B cell (primary cell): Measurements from ENCODE around the gene KRT37. TPM values are rescaled to one million over a fixed set of nuclear protein-coding genes. Genes with fewer than 3 reads are reported as not detected.

Source experiments
- ATAC-seq: fragments of 200-7000 bp; cut with Tn5 transposase; one replicate; pipeline ENCODE4 v1.10.0; 2021; ENCODE audit warnings: low read depth, mild to moderate bottlenecking, moderate number of reproducible peaks, moderate library complexity
- CTCF ChIA-PET: fragments of 350-600 bp; sonication (Branson Sonifier 250); formaldehyde crosslinking; loops from one replicate; lab custom pipeline; 2021; ENCODE audit warnings: antibody characterized with exemption, inconsistent platforms; lab: Charles Lee
- POLR2A ChIA-PET: fragments of 350-600 bp; sonication (Branson Sonifier 250); formaldehyde crosslinking; loops from one replicate; lab custom pipeline; 2021; ENCODE audit warnings: antibody characterized with exemption; lab: Charles Lee
- DNase-seq: peaks from one replicate; pipeline ENCODE4 v3.0.0; 2013
- H2AFZ ChIP-seq: 2 replicates; pipeline ENCODE4 v1.6.1; 2012; ENCODE audit warnings: mild to moderate bottlenecking, low read depth, low read length; ENCODE audit not compliant: insufficient read depth, poor library complexity, severe bottlenecking
- H3K27ac ChIP-seq, 2 donors: 1 replicate in 1 of 2; 2 replicates in 1 of 2; pipeline ENCODE4 v1.5.1; 2012 to 2013; ENCODE audit warnings: low read length in 2 of 2, mild to moderate bottlenecking in 2 of 2, moderate library complexity in 1 of 2
- H3K27me3 ChIP-seq, 4 experiments: fragments of 200-600 bp in 1 of 4; sonication (generic) in 1 of 4; replicated peaks in 1 of 4; 1 replicate in 2 of 4; 2 replicates in 2 of 4; pipeline versions ENCODE4 v1.6.1 to v1.7.0; 2013 to 2016; ENCODE audit warnings: low read length in 3 of 4, mild to moderate bottlenecking in 2 of 4, mixed read lengths in 1 of 4, moderate library complexity in 1 of 4; ENCODE audit not compliant: insufficient read depth in 4 of 4, control insufficient read depth in 3 of 4; ENCODE audit errors: control extremely low read depth in 1 of 4
- H3K36me3 ChIP-seq, 2 experiments: replicated peaks in 1 of 2; 1 replicate in 1 of 2; 2 replicates in 1 of 2; pipeline versions ENCODE4 v1.6.1 to v1.7.1; 2013; ENCODE audit warnings: low read length in 1 of 2; ENCODE audit not compliant: insufficient read depth in 2 of 2, control insufficient read depth in 1 of 2; ENCODE audit errors: control extremely low read depth in 1 of 2, extremely low read depth in 1 of 2
- H3K4me1 ChIP-seq, 2 donors: fragments of 200-600 bp in 1 of 2; sonication (generic) in 1 of 2; 1 replicate in 1 of 2; 2 replicates in 1 of 2; pipeline versions ENCODE4 v1.5.1 to v1.6.1; 2013 to 2017; ENCODE audit warnings: low read length in 2 of 2; ENCODE audit not compliant: control insufficient read depth in 2 of 2, insufficient read depth in 2 of 2
- H3K4me2 ChIP-seq: replicated peaks from 2 replicates; pipeline ENCODE3; 2012; ENCODE audit warnings: mild to moderate bottlenecking, low read depth, low read length; ENCODE audit not compliant: poor library complexity, severe bottlenecking
- H3K4me3 ChIP-seq, 5 experiments: fragments of 200-600 bp in 1 of 5; sonication (generic) in 1 of 5; 1 replicate in 3 of 5; 2 replicates in 2 of 5; pipeline versions ENCODE4 v1.5.1 to v1.7.0; 2011 to 2016; ENCODE audit warnings: low read length in 4 of 5, mild to moderate bottlenecking in 4 of 5, low read depth in 2 of 5, control low read depth in 1 of 5, moderate library complexity in 1 of 5; ENCODE audit not compliant: insufficient read depth in 1 of 5; ENCODE audit errors: control extremely low read depth in 1 of 5, extremely low read depth in 1 of 5
- H3K79me2 ChIP-seq: fragments of 200-600 bp; sonication (generic); one replicate; pipeline ENCODE4 v1.6.0; 2016; ENCODE audit warnings: low read length; ENCODE audit not compliant: control insufficient read depth, insufficient read depth
- H3K9ac ChIP-seq: fragments of 200-600 bp; sonication (generic); 2 replicates; pipeline ENCODE4 v1.6.1; 2017; ENCODE audit warnings: mild to moderate bottlenecking, low read length, moderate library complexity
- H3K9me3 ChIP-seq, 3 donors: one replicate each; pipeline versions ENCODE4 v1.6.1 to v1.7.1; 2013; ENCODE audit warnings: low read length in 2 of 3; ENCODE audit not compliant: control insufficient read depth in 2 of 3, insufficient read depth in 1 of 3; ENCODE audit errors: control extremely low read depth in 1 of 3
- H4K20me1 ChIP-seq: 2 replicates; pipeline ENCODE4 v1.6.0; 2012; ENCODE audit warnings: mild to moderate bottlenecking, low read length; ENCODE audit not compliant: insufficient read depth, control insufficient read depth, poor library complexity, severe bottlenecking
- H3K27ac Mint-ChIP-seq: one replicate; pipeline ENCODE4 v1.8.0; 2021; ENCODE audit warnings: mixed read lengths
- H3K27me3 Mint-ChIP-seq: one replicate; pipeline ENCODE4 v1.8.0; 2021; ENCODE audit warnings: mixed read lengths
- H3K4me1 Mint-ChIP-seq: one replicate; pipeline ENCODE4 v1.8.0; 2021; ENCODE audit warnings: mixed read lengths
- H3K4me3 Mint-ChIP-seq: one replicate; pipeline ENCODE4 v1.8.0; 2021; ENCODE audit warnings: mixed read lengths
- H3K9me3 Mint-ChIP-seq: one replicate; pipeline ENCODE4 v1.8.0; 2022; ENCODE audit warnings: mixed read lengths; ENCODE audit not compliant: insufficient read depth
- EZH2 ChIP-seq: IDR thresholded peaks from 2 replicates; pipeline ENCODE4 v1.6.1; 2012; ENCODE audit warnings: borderline replicate concordance, low read depth, mild to moderate bottlenecking, moderate library complexity, low read length; ENCODE audit not compliant: insufficient read depth, poor library complexity, severe bottlenecking
- WGBS: methylation state at CpG from one replicate; pipeline ENCODE4 v1.1.5; 2013; ENCODE audit warnings: missing lambda C conversion rate; ENCODE audit not compliant: insufficient coverage; 5-methylcytosine and 5-hydroxymethylcytosine counted together
- intact Hi-C: fragments of 100-400 bp; cut with micrococcal nuclease; formaldehyde crosslinking; loops from one replicate; pipeline ENCODE4 v1.10.0; 2022
- polyA plus RNA-seq: library from polyadenylated mRNA; depleted of rRNA; stranded (reverse); fragments of >200 nt; gene quantifications from 2 replicates; pipeline ENCODE4 v1.2.3, GENCODE V29; 2012
- total RNA-seq, 2 donors: library from RNA; stranded (reverse); fragments of 120-200 nt in 1 of 2; gene quantifications; 1 replicate in 1 of 2; 2 replicates in 1 of 2; pipeline versions ENCODE4 v1.2.3 to v1.2.4, GENCODE V29; 2013 to 2022
- TF ChIP-seq, protein P1 (sequence below): fragments of 200-600 bp; IDR thresholded peaks from one replicate; pipeline ENCODE4 v1.8.0; 2022; ENCODE audit warnings: antibody characterized with exemption, mild to moderate bottlenecking

The KRT37 gene
- total and polyA plus RNA-seq, 2 donors (not counting 1 experiment from before 2014, with no cell fraction given): not detected

DNA sequence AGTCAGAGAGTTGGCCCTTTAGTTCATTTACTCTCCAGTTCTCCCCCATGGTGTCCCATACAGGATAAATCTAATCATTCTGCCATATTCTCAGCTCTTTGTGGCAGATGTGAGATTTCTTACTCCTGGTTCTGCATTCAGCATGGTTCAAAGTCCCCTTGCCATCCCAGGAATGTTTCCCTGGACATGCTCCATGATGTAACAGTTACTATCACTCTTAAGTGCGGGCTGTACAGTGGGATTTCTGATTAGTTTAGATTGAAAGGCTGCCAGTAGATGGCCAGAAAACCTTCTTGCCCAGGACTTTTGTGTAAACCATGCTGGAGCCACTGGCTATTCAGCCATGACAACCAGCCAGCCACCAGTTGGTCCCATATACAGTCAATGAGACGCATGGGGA, 10.4 kb downstream of the KRT37 start:
- CTCF ChIA-PET: interaction anchor here (0.7 kb wide), 1 partner anchor 9 kb away, joined by 3 read pairs; no protein-coding TSS in a partner anchor
- no peaks in the 10 kb centered on the region for H4K20me1 ChIP-seq
- intact Hi-C loops: no loop called here
- Mint-ChIP-seq H3K27me3 (peaks cover 6% of the 10 kb centered on the region), H3K9me3 (no peaks in the 10 kb centered on the region), H3K4me1 (no peaks in the 10 kb centered on the region), H3K27ac (no peak overlapping the region), H3K4me3 (no peak overlapping the region)
- TF ChIP-seq EZH2: no peak
- TF ChIP-seq, protein P1, sequence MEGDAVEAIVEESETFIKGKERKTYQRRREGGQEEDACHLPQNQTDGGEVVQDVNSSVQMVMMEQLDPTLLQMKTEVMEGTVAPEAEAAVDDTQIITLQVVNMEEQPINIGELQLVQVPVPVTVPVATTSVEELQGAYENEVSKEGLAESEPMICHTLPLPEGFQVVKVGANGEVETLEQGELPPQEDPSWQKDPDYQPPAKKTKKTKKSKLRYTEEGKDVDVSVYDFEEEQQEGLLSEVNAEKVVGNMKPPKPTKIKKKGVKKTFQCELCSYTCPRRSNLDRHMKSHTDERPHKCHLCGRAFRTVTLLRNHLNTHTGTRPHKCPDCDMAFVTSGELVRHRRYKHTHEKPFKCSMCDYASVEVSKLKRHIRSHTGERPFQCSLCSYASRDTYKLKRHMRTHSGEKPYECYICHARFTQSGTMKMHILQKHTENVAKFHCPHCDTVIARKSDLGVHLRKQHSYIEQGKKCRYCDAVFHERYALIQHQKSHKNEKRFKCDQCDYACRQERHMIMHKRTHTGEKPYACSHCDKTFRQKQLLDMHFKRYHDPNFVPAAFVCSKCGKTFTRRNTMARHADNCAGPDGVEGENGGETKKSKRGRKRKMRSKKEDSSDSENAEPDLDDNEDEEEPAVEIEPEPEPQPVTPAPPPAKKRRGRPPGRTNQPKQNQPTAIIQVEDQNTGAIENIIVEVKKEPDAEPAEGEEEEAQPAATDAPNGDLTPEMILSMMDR: no peak
- no peaks in the 10 kb centered on the region for H3K79me2 ChIP-seq
- WGBS: no CpG with 5 or more reads among the region's 2 CpGs
- H2AFZ ChIP-seq: no peak overlapping the region
- no peaks in the 10 kb centered on the region for H3K27me3 ChIP-seq
- H3K4me1 ChIP-seq: no peaks in the 10 kb centered on the region
- H3K27ac ChIP-seq: no peak overlapping the region
- no peaks in the 10 kb centered on the region for H3K36me3 ChIP-seq
- H3K4me2 ChIP-seq: no peak overlapping the region
- H3K9me3 ChIP-seq: no peaks in the 10 kb centered on the region
- DNase-seq (no peak), ATAC-seq (no peak)
- H3K4me3 ChIP-seq: no peak overlapping the region
- no peak overlapping the region for H3K9ac ChIP-seq
- POLR2A ChIA-PET: no interaction called here

DNA sequence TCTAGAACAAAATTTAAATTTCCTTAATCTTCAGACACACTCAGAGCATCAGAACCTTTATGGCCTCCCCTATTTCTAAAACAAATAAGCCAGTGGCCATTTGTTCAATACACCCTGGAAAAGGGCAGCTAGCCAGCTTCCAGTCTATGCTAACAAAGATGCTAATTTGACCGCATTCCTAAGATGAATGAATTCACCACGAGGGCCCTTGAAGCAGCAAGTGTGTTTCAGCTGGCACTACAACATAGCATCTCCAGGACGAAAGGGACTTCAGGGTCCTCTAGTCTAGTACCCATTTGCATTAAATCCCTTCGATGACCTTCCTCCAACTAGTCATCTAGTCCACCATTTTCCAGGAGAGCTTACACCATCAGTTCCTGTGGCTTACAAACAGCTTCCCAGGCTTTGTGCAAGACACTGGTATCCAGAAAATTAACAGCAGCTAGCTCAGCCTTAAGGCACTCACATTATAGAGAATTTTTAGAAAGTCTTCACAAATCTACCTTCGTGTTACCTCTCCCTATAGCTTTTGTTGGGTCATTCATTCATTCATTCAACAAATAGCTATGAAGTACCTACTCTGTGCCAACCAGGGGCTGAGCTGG, 10.9 kb downstream of the KRT37 start:
- DNase-seq: no peak
- no peaks in the 10 kb centered on the region for H3K36me3 ChIP-seq
- no peak overlapping the region for H3K27ac ChIP-seq
- ChIA-PET CTCF (interaction anchor here (0.7 kb wide), 1 partner anchor 8 kb away, joined by 3 read pairs; no protein-coding TSS in a partner anchor), POLR2A (no interaction called here)
- no peak overlapping the region for H3K9ac ChIP-seq
- TF ChIP-seq, protein P1: no peak
- TF ChIP-seq EZH2: no peak
- no peak overlapping the region for H3K4me2 ChIP-seq
- Mint-ChIP-seq H3K27ac (no peak overlapping the region), H3K27me3 (peaks cover 6% of the 10 kb centered on the region), H3K9me3 (no peaks in the 10 kb centered on the region), H3K4me3 (no peak overlapping the region), H3K4me1 (no peaks in the 10 kb centered on the region)
- H3K4me1 ChIP-seq: no peaks in the 10 kb centered on the region
- H3K79me2 ChIP-seq: no peaks in the 10 kb centered on the region
- H3K27me3 ChIP-seq: no peaks in the 10 kb centered on the region
- 67% methylated on average over 4 of the region's 5 CpGs for WGBS
- H3K9me3 ChIP-seq: no peaks in the 10 kb centered on the region
- no peak overlapping the region for H2AFZ ChIP-seq
- ATAC-seq: no peak
- intact Hi-C loops: no loop called here
- no peaks in the 10 kb centered on the region for H4K20me1 ChIP-seq
- H3K4me3 ChIP-seq: no peak overlapping the region
